GM12873 (cell line): ENCODE results near the gene BCDIN3D.

Experiments
- TF ChIP-seq, protein P1 (sequence below): IDR thresholded peaks from 2 replicates; pipeline ENCODE4 v1.5.1; 2012; ENCODE audit warnings: low read depth, mild to moderate bottlenecking, moderate library complexity, low read length, control low read depth; ENCODE audit not compliant: insufficient read depth; ENCODE audit errors: missing control alignments

Gene BCDIN3D

DNA sequence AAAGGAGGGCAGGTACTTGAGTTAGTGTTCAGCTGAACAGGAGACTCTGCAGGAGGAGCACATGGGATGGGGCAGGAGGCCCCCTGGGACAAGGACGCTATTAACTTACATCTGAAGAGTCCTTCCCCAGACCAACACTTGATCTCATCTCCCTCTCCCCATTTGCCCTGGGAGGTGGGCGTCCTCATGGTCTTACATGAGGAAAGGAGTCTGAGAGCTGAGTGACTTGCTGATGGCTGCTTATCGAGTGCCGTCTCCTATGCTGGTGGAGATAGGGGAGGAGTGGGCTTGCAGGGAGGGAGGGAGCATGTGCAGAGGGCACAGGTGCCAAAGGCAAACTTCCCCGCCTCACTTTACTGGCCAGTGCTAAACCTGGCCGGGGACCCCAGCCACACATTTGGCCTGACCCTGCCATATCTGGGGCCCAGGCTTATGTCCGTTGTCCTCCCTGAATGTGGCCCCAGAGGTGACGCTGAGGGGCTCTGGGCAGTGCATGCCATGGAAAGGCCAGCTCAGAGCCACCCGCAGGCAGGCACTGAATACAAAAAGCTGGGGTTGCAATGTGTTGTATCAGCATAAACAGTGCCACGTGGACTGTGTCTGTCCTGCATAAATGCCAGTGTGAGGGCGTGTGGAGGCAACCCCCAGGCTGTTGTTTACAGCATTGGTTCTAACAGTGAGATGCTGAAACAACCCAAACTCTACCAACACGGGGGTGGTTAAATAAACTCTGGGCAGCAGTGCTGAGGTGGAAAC, 31.4 kb upstream of the BCDIN3D start:
- TF ChIP-seq, protein P1, sequence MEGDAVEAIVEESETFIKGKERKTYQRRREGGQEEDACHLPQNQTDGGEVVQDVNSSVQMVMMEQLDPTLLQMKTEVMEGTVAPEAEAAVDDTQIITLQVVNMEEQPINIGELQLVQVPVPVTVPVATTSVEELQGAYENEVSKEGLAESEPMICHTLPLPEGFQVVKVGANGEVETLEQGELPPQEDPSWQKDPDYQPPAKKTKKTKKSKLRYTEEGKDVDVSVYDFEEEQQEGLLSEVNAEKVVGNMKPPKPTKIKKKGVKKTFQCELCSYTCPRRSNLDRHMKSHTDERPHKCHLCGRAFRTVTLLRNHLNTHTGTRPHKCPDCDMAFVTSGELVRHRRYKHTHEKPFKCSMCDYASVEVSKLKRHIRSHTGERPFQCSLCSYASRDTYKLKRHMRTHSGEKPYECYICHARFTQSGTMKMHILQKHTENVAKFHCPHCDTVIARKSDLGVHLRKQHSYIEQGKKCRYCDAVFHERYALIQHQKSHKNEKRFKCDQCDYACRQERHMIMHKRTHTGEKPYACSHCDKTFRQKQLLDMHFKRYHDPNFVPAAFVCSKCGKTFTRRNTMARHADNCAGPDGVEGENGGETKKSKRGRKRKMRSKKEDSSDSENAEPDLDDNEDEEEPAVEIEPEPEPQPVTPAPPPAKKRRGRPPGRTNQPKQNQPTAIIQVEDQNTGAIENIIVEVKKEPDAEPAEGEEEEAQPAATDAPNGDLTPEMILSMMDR, result no peak

DNA sequence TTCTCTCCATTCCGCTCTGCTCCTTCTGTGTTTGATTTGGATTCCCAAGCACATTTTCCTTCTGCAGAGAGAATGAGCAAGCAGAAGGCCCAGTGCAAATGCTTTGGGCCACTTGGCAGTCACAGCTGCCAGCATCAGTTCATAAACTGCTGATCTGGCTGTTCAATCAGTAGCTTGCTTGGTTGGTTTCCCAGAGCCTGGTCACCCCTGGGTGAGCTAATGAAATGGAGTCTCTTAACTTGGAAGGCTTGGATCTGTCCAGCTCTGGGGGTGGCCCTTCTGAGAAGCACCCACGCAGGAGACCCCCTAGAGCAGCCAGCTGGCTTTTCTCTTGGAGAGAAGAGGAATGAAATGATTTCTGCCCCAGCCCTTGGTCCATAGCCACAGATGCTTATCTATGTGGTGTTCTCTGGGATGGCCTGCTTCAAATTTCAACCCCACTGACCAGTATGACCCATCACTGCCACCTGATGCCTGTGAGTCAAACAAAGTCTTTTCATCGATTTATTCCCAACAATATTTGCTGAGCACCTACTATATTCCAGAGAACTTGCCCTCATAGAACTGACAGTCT, 30.5 kb upstream of the BCDIN3D start:
- TF ChIP-seq, protein P1, result no peak

DNA sequence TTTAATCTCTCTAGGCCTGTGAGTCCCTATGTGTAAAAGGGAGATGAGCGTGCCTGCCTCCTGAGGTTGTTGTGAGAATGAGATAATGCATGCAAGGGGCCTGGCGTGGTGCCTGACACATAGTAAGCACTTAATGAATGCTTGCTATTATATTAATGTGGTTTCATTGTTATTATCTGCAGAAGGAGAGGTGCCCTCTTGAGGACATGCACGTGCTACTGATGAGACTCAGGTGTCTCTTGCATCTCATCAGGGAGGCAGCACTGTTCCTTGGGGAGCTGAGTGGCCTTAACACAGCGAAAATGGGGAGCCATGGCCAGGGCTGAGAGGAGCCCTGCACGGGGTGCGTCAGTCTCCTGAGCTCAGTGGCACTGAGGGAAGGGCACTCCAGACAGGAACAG, 29.9 kb upstream of the BCDIN3D start:
- TF ChIP-seq, protein P1, result no peak

- TF ChIP-seq, protein P1, result no peak
Measured at GRCh38 chr12:49872381-49872780, 29.5 kb upstream of the BCDIN3D start.

- TF ChIP-seq, protein P1, result no peak
Measured at GRCh38 chr12:49871263-49871561, 28.3 kb upstream of the BCDIN3D start.

DNA sequence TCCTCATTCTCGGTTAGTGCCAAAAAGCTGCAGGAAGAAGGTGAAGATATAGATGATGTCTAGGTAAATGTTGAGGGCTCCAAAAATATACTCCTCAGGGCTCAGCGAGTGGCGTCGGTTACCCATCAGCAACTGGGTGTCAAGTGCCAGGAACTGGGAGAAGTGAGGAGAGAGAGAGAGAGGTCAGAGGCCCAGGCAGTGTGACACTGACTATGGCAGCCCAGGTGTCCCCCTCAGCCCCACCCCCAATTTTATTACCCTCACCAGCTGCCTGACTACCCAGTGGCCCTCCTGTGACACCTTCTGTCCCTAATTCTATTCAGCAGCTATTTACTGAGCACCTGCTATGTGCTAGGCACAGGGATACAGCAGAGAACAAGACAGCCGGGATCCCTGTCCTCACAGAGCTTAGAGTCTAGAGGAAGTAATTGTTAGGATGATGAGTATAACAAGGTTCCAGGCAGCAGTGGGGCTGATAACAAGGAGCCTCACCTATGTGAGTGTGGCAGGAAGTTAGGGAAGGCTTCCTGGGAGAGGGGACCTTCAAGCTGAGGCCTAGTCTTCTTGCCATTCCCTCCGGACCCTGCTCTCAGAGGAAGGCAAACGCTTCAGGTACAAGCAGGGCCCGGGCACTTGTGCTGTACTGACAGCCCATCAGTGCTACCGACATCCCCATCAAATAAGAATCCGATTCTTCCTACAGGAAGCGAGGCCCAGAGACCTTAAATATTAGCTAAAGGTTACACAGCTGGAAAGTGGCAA, 27.8 kb upstream of the BCDIN3D start:
- TF ChIP-seq, protein P1, result no peak

GRCh38 chr12:49869816-49870500, 27.1 kb upstream of the BCDIN3D start:
- TF ChIP-seq, protein P1, result no peak
